Esophagus mucosa (tissue), 1 donor: ENCODE data around the gene NXPH1. TPM values are rescaled to one million over a fixed set of nuclear protein-coding genes. Genes with fewer than 3 reads are reported as not detected.
"Not testable (repeated sequence)": the region's sequence is repeated elsewhere in the genome, so short reads cannot be mapped to it uniquely, and the experiment has no call there.

Source experiments
- ATAC-seq: fragments of 200-7000 bp; cut with Tn5 transposase; one replicate; pipeline ENCODE4 v1.9.1; 2020
- total RNA-seq: library from RNA; stranded (reverse); gene quantifications from one replicate; pipeline ENCODE4 v1.2.4, GENCODE V29; 2023
- donor health status: DM: yes; HTN: yes; CAD: no.

NXPH1 gene
- total RNA-seq, 1 donor from 2014 or later, result not detected

DNA sequence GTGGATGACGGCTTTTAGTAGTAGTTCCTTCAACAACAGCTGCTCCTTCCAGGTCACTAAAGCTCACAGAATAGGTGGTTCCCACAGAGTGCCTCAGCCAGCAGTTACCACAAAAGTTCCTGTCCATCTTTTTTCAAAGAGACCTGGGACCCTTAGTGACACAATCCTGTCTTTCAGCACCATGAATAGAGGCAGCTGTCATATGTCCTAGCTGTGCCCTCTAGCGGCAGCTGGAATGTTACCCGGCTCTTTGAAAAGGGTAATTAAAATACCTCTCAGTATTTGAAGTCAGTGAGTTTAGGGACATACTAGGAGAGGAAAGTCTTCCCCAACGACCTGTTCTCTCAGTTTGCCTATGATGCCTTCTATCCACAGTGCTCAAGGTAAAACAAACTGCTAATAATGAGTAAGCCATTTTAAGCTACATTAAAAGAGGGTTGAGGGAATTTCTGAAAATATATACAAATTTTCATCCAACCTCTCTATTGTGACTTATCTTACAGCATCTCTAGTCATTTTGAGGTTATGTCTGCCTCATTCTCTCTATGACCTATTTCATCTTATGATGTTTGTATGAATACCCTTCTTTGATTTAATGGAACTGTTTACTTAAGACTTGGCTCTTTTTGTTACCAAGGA is 290.8 kb downstream of the NXPH1 start:
- ATAC-seq, result no peak

DNA sequence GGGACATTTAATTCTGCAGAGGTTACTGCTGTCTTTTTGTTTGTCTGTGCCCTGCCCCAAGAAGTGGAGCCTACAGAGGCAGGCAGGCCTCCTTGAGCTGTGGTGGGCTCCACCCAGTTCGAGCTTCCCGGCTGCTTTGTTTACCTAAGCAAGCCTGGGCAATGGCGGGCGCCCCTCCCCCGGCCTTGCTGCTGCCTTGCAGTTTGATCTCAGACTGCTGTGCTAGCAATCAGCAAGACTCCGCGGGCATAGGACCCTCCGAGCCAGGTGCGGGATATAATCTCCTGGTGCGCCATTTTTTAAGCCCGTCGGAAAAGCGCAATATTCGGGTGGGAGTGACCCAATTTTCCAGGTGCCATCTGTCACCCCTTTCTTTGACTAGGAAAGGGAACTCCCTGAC is 298.3 kb downstream of the NXPH1 start:
- not testable (repeated sequence) for ATAC-seq

DNA sequence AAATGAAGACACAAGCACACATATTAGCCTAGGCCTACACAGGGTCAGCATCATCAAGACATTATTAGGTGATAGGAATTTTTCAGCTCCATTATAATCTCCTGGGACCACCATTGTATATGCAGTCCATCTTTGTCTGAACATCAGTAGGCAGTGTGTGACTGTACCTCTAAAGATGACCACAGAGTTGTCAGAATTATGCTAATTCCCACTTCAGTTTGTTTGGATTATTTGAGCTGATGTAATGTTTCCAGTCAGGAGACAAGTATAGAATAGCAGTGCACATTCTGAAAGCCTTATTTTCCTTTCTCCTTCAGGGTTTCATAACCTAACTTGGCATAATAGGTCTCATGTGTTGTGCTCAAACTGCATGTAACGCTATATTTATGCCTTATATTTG is 306.4 kb downstream of the NXPH1 start:
- ATAC-seq, result no peak

DNA sequence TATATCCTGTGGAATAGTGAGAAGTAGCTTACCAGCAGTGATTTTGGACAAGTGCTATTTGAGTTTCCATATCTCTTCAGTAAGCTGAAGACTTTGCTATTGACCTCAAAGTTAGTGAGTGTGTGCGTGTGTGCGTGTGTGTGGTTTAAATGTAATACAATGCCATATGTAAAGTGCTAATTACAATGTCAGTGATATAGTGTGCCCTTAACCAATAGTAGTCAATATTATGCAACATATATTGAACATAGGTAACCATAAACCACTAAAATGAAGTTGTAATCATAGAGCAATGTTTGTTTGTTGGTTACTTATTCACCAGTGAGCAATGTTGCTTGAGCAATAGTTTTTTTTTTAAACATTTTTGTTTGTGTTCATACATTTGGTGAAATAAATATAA is 309.4 kb downstream of the NXPH1 start:
- no peak for ATAC-seq

DNA sequence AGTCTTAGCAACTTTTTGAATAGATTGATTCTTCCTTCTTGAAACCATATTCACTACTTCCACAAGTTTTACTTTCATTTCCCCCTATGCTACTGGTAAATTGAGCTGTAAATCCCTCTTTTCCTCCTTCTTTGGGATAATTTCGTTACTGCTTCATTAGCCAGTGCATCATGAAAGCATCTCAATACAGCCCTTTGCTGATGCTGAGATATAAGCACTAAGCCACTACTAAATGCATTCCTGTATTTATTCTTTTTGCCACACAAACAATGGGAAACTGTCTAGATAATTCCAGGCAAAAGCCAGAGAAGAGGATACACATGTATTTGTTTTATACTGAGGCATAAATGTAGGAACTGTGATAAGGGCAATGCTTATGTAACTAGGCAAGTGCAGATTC is 313.9 kb downstream of the NXPH1 start:
- no peak for ATAC-seq

DNA sequence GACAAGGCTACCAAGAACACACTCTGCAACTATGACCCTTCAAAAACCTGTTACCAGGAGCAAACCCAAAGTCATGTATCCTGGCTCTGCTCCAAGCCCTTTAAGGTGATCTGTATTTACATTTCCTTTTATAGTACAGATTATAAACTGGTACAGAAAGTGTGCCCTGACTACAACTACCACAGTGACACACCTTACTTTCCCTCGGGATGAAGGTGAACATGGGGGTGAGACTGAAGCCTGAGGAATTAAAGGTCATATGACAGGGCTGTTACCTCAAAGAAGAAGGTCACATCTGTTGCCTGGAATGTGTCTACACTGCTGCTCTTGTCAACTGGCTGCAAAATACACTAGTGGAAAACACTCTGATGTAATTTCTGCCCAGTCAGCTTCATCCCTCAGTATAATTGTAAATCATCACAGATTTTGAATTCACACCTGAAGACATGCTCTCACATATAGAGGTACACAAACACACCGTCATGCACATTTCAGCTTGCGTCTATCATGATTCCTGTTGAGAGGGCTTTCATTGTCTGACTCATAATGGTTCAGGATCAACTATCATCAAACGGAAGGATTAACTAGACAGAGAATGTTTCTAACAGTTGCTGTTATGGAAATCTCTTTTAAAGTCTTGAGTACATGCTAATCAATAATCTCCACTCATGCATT is 318.3 kb downstream of the NXPH1 start:
- ATAC-seq, result no peak

DNA sequence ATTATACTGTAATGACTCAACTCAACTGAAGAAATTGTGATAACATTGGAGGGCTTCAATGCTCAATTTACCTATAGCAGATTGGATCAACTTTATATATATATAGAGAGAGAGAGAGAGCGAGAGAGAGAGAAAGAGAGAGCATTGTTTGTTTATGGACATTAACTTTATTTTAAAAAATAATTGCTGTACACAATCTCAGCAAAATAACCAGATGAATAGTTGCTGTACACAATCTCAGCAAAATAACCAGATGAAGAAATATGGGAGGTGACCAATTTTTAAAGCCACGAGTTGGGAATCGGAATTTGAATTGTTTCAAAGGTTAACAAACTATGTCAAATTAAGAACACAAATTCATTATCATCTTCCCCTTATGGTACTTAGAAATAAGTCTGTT is 319.9 kb downstream of the NXPH1 start:
- no peak for ATAC-seq

DNA sequence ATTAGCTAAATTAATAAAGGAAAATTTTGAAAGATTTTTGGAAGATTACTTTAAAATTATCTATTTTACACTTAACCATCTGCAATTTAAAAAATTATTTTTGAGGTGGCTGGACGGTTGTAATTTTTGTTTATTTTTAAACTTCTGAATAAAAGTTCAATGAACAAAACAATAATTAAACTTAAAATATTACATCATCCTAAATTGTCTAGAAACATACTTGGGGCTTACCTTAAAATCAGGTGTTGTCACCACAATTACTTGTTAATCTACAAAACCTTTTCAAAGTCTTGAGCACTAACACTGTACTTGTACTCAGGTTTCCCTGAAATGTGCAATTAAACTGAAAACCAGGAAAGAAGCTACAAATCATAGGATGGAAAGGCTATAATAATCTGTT is 328.3 kb downstream of the NXPH1 start:
- no peak for ATAC-seq

DNA sequence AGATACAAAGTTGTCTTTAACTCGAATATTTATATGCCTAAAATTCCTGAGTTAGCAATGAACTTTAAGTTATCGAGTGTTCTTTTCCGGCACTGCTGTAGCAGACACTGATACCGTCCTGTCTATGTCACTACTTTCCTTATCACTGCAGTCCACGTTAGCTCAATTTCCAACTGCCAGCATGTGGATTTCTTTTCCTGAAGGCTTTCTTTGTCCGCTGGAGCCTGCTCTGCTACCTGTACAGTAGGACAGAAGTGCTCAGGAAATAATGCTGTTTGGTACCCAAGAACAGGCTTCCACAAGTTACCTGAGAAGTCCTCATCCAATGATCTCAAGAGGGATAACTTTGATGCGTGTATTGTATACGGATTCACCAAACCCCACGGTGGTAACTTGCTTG is 329.4 kb downstream of the NXPH1 start:
- ATAC-seq, result no peak

DNA sequence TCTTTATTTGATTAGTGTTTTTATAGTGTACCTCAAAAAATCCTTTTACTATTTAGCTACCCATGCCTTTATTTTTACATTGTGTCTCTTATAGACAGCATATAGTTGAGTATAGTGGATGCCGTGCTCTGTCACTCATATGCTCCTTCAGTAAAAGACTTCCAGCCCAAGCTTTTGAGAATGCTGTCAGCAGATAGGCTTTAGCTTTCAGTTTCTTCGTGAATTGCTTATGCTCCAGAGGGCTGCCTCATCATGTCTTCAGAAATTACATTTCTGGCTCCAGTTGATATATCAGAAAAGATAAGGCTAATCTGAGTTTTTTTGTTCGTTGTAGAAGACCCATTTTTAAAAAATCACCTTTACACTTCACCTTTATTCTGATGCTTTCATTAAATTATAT is 332.0 kb downstream of the NXPH1 start:
- ATAC-seq, result no peak

DNA sequence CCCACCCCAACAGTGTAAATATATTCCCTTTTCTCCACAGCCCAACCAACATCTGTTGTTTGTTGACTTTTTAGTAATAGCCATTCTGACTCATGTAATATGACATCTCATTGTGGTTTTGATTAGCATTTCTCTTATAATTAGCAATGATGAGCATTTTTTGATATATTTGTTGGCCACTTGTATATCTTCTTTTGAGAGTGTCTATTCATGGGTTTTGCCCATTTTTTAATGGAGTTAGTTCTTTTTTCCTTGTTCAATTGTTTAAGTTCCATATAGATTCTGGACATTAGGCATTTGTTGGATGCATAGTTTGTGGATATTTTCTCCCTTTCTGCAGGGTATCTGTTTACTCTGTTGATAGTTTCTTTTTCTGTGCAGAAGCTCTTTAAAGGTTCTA is 340.1 kb downstream of the NXPH1 start:
- no peak for ATAC-seq

DNA sequence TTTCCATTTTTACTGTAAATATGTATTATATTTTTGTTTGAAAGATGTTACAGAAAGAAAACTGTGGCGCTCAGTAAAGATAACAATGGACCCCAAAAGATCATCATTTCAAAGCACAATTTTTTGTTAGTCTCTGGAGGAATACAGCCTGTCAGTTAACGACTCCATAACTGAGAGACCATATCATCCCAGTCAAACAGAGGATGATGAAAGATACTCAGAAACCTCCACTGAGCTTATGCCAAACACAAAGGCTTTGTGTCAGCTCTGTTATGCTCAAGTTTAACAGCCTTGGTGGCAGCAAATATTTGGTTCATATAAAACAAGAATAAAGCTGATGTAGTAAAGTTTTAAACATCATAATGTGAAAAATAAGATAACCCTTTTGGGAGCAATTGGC is 345.1 kb downstream of the NXPH1 start:
- no peak for ATAC-seq

DNA sequence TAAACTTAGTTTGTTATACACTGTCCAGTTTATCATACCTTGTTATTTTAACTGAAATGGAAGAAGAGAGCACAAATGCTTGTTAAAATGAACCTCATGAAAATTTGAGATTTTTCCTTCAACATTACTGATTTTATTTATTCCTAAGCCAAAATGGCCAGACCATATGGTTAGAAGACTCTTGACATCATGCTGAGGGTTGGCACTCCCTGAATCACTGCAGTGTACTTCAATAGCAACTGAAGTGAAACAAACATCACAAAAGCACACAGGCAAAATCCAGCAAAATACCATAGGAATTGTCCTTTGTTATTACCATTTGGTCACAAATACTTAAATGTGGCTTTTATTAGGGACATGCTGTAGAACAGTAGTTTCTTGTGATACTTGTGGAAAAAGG is 347.8 kb downstream of the NXPH1 start:
- no peak for ATAC-seq

DNA sequence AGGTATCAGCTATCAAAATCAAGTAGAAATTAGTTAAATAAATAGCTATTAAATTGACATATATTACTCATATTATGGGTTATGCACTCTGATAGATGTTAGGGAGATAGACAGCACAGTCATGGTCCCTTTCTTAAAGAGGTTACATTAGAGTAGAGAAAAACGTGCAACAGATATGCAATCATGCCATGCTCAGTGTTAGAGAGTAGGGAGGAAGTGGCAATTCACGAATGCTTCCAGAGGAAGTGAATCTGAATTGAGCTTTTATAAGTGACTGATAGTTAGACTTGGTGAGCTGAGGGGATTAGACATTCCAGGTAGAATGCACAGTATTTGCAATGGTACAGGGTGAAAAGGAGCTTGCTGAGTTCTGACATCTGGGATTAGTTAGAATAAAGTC is 349.8 kb downstream of the NXPH1 start:
- ATAC-seq, result no peak

DNA sequence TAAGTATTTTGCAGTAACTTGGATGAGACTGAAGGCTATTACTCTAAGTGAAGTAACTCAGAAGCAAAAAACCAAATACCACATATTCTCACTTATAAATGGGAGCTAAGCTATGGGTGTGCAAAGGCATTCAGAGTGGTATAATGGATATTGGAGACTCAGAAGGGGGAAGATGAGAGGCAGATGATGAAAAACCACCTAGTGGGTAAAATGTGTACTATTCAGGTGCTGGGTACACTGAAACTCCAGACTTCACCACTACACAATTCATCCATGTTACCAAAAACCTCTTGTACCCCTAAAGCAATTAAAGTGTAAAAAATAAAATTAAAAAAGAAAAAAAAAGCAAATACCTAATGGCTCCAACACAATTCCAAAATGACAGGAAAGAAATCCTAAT is 351.7 kb downstream of the NXPH1 start:
- ATAC-seq, result no peak

DNA sequence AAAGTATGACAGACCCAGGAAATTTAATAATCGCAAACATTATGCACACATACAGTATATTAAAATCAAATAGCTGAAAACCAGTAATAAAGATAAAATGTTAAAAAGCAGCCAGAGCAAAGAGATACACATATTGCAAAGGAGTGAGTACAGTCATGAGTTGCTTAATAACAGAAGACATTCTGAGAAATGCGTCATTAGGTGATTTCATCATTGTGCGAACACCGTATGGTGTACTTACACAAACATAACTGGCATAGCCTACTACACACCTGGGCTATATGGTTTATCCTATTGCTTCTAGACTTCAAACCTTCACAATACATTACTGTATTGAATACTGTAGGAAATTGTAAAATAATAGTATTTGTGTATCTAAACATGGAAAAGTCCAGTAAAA is 367.6 kb downstream of the NXPH1 start:
- no peak for ATAC-seq

Other genes with a start within 250 kb of the NXPH1 start
- gene ICA1, start 171.4 kb upstream of the NXPH1 start, total RNA-seq, result 9.4 TPM